NB4 (cell line): ENCODE measurements around the gene TENM4.

ENCODE experiments used
- CTCF ChIP-seq: IDR thresholded peaks from one replicate; pipeline ENCODE4 v1.5.1; 2012; ENCODE audit warnings: low read depth, low read length
- MAX ChIP-seq: IDR thresholded peaks from 2 replicates; pipeline ENCODE4 v1.6.1; 2011; ENCODE audit warnings: low read depth, low read length
- POLR2A ChIP-seq: IDR thresholded peaks from 2 replicates; pipeline ENCODE4 v1.6.1; 2011; ENCODE audit warnings: mild to moderate bottlenecking; ENCODE audit not compliant: insufficient read length; ENCODE audit errors: extremely low read depth

GRCh38 chr11:79471071-79471844 is 30.4 kb upstream of the TENM4 start:
- TF ChIP-seq POLR2A (no peak), CTCF (no peak), MAX (no peak)
